Right lobe of liver (tissue), 4 donors: ENCODE measurements around the gene PLA2G2D.

Experiments used
- CTCF ChIP-seq, 4 donors: fragments of 200-600 bp in 3 of 4; fragments of 450-650 bp in 1 of 4; IDR thresholded peaks; one replicate each; pipeline versions ENCODE4 v1.5.1 to v1.8.0; 2016 to 2022; ENCODE audit warnings: antibody characterized with exemption in 4 of 4, mild to moderate bottlenecking in 2 of 4
- POLR2A ChIP-seq: fragments of 450-650 bp; IDR thresholded peaks from one replicate; pipeline ENCODE4 v1.6.1; 2017; ENCODE audit warnings: antibody characterized with exemption, mild to moderate bottlenecking
- donor health status: DM: no; HTN: no; CAD: no.
- donor health status: DM: no; HTN: no; CAD: no.
- donor health status: DM: no; HTN: yes; CAD: no.

- TF ChIP-seq CTCF (IDR thresholded peaks at IDR 0.05) (no peak), POLR2A (no peak)
Observed at GRCh38 chr1:20147846-20148570, 28.7 kb upstream of the PLA2G2D start.
